GM23338 (cell line): ENCODE data around the gene PNKP. TPM values are rescaled to one million over a fixed set of nuclear protein-coding genes. Genes with fewer than 3 reads are reported as not detected.

Experiments used
- ATAC-seq: fragments of 200-7000 bp; cut with Tn5 transposase; 3 replicates; pipeline ENCODE4 v1.9.1; 2020
- DNase-seq: peaks from one replicate; pipeline ENCODE4 v3.0.0-alpha.2; 2015; ENCODE audit warnings: low spot score
- H2AFZ ChIP-seq: fragments of 200-600 bp; sonication (generic); 2 replicates; pipeline ENCODE4 v1.8.0; 2016; ENCODE audit warnings: antibody characterized with exemption, mild to moderate bottlenecking, moderate library complexity
- H3F3A ChIP-seq: fragments of 200-600 bp; sonication (generic); replicated peaks from 2 replicates; pipeline ENCODE4 v1.8.0; 2017; ENCODE audit warnings: antibody characterized with exemption, mixed run types, low read depth
- H3K27ac ChIP-seq: fragments of 200-600 bp; sonication (generic); 2 replicates; pipeline ENCODE4 v1.6.1; 2016; ENCODE audit warnings: low read depth
- H3K27me3 ChIP-seq: fragments of 200-600 bp; sonication (generic); 2 replicates; pipeline ENCODE4 v1.8.0; 2016; ENCODE audit warnings: mild to moderate bottlenecking, mixed run types, moderate library complexity; ENCODE audit not compliant: insufficient read depth
- H3K36me3 ChIP-seq: fragments of 200-600 bp; sonication (generic); 2 replicates; pipeline ENCODE4 v1.8.0; 2016; ENCODE audit warnings: mild to moderate bottlenecking; ENCODE audit not compliant: insufficient read depth
- H3K4me1 ChIP-seq: fragments of 200-600 bp; sonication (generic); 2 replicates; pipeline ENCODE4 v1.8.0; 2016; ENCODE audit warnings: mild to moderate bottlenecking, moderate library complexity; ENCODE audit not compliant: insufficient read depth
- H3K4me2 ChIP-seq: fragments of 200-600 bp; sonication (generic); 2 replicates; pipeline ENCODE4 v1.7.1; 2017; ENCODE audit warnings: mixed run types
- H3K4me3 ChIP-seq: fragments of 200-600 bp; sonication (generic); 2 replicates; pipeline ENCODE4 v1.6.1; 2016; ENCODE audit warnings: mixed run types
- H3K79me2 ChIP-seq: fragments of 200-600 bp; sonication (generic); replicated peaks from 2 replicates; pipeline ENCODE4 v1.8.0; 2017; ENCODE audit warnings: mild to moderate bottlenecking; ENCODE audit not compliant: insufficient read depth
- H3K9me2 ChIP-seq: fragments of 200-600 bp; sonication (generic); 2 replicates; pipeline ENCODE4 v1.8.0; 2017; ENCODE audit not compliant: insufficient read depth
- H4K20me1 ChIP-seq: fragments of 200-600 bp; sonication (generic); replicated peaks from 2 replicates; pipeline ENCODE4 v1.8.0; 2017; ENCODE audit warnings: mild to moderate bottlenecking; ENCODE audit not compliant: insufficient read depth
- H3K27ac Mint-ChIP-seq: 2 replicates; pipeline ENCODE4 v1.8.0; 2020; ENCODE audit warnings: inconsistent platforms, mild to moderate bottlenecking, moderate library complexity, mixed read lengths
- H3K27me3 Mint-ChIP-seq: 3 replicates; pipeline ENCODE4 v1.8.0; 2022; ENCODE audit warnings: low read depth, mild to moderate bottlenecking, moderate library complexity, mixed read lengths, inconsistent platforms; ENCODE audit not compliant: insufficient read depth, poor library complexity
- H3K36me3 Mint-ChIP-seq: 3 replicates; pipeline ENCODE4 v1.8.0; 2021; ENCODE audit warnings: low read depth, mild to moderate bottlenecking, inconsistent platforms, moderate library complexity, mixed read lengths
- H3K4me1 Mint-ChIP-seq: 3 replicates; pipeline ENCODE4 v1.8.0; 2020; ENCODE audit warnings: mild to moderate bottlenecking, inconsistent platforms, mixed read lengths
- H3K4me3 Mint-ChIP-seq: 3 replicates; pipeline ENCODE4 v1.8.0; 2021; ENCODE audit warnings: moderate library complexity, mild to moderate bottlenecking, inconsistent platforms, mixed read lengths
- H3K9me3 Mint-ChIP-seq: 3 replicates; pipeline ENCODE4 v1.8.0; 2020; ENCODE audit warnings: moderate library complexity, mild to moderate bottlenecking, inconsistent platforms, mixed read lengths
- CREB1 ChIP-seq: fragments of 250-450 bp; sonication (Bioruptor Pico); IDR thresholded peaks from 2 replicates; pipeline ENCODE4 v1.5.0; 2020; ENCODE audit warnings: low read depth, mild to moderate bottlenecking, moderate library complexity
- CTCF ChIP-seq, 2 experiments: fragments of 200-600 bp in 1 of 2; sonication (generic) in 1 of 2; conservative IDR thresholded peaks; 2 replicates each; pipeline versions ENCODE4 v1.5.1 to v1.6.1; 2016 to 2017; ENCODE audit warnings: antibody characterized with exemption in 2 of 2, low read depth in 2 of 2, mild to moderate bottlenecking in 2 of 2, moderate library complexity in 1 of 2
- ETS1 ChIP-seq: IDR thresholded peaks from 2 replicates; pipeline ENCODE4 v1.6.1; 2016; ENCODE audit warnings: antibody characterized with exemption
- EZH2 ChIP-seq: fragments of 200-600 bp; sonication (generic); IDR thresholded peaks from one replicate; pipeline ENCODE4 v1.8.0; 2017; ENCODE audit warnings: antibody characterized with exemption, mild to moderate bottlenecking, low read depth; ENCODE audit not compliant: unreplicated experiment
- EZH2phosphoT487 ChIP-seq: fragments of 200-600 bp; sonication (generic); IDR thresholded peaks from one replicate; pipeline ENCODE4 v1.8.1; 2018; ENCODE audit warnings: antibody characterized with exemption; ENCODE audit not compliant: unreplicated experiment
- JUNB ChIP-seq: IDR thresholded peaks from one replicate; pipeline ENCODE4 v1.6.1; 2016; ENCODE audit warnings: antibody characterized with exemption; ENCODE audit not compliant: unreplicated experiment
- NANOG ChIP-seq: IDR thresholded peaks from 2 replicates; pipeline ENCODE4 v1.6.1; 2016; ENCODE audit warnings: antibody characterized with exemption, borderline replicate concordance
- POLR2AphosphoS5 ChIP-seq: IDR thresholded peaks from 2 replicates; pipeline ENCODE4 v1.6.1; 2016; ENCODE audit warnings: antibody characterized with exemption, low read depth
- STAT1 ChIP-seq: IDR thresholded peaks from one replicate; pipeline ENCODE4 v1.6.1; 2016; ENCODE audit warnings: antibody characterized with exemption; ENCODE audit not compliant: unreplicated experiment
- ZNF114 ChIP-seq: fragments of 250-450 bp; sonication (Bioruptor Pico); IDR thresholded peaks from 2 replicates; pipeline ENCODE4 v1.5.0; 2020; ENCODE audit warnings: mild to moderate bottlenecking, moderate library complexity
- ZNF331 ChIP-seq: fragments of 250-450 bp; sonication (Bioruptor Pico); IDR thresholded peaks from 2 replicates; pipeline ENCODE4 v1.5.0; 2020; ENCODE audit warnings: low read depth, mild to moderate bottlenecking, moderate library complexity
- ZNF462 ChIP-seq: fragments of 250-450 bp; sonication (Bioruptor Pico); IDR thresholded peaks from 2 replicates; pipeline ENCODE4 v1.5.0; 2020; ENCODE audit warnings: mild to moderate bottlenecking, moderate library complexity
- polyA plus RNA-seq: library from polyadenylated mRNA; unstranded; fragments of >200 nt; fragmentation: Nextera tagmentation; extraction: Ambion mirVana; gene quantifications from 2 replicates; pipeline ENCODE4 v1.2.1, GENCODE V29; 2016
- total RNA-seq: library from RNA; depleted of rRNA; stranded (reverse); fragments of >200 nt; shearing (Covaris generic); gene quantifications from 2 replicates; pipeline ENCODE4 v1.2.3, GENCODE V29; 2014
- TF ChIP-seq, protein P1 (sequence below): IDR thresholded peaks from one replicate; pipeline ENCODE4 v1.6.1; 2018; ENCODE audit warnings: antibody characterized with exemption; ENCODE audit not compliant: unreplicated experiment

Gene PNKP
- total and polyA plus RNA-seq, 2 experiments from 2014 or later, result 99.6 to 109 TPM

- Histone ChIP-seq H3K27me3 (no peaks in the 10 kb centered on the region), H3F3A (peaks cover 5% of the 10 kb centered on the region; the same call in 1 of the 2 replicates), H4K20me1 (peaks cover 19% of the 10 kb centered on the region), H3K9me2 (no peaks in the 10 kb centered on the region), H2AFZ (no peak overlapping the region), H3K4me3 (no peak overlapping the region), H3K27ac (no peak overlapping the region), H3K4me2 (no peak overlapping the region), H3K4me1 (peaks cover 10% of the 10 kb centered on the region), H3K36me3 (peaks cover 3% of the 10 kb centered on the region; the same call in 1 of the 2 replicates), H3K79me2 (no peaks in the 10 kb centered on the region)
- Mint-ChIP-seq H3K4me3 (no peak overlapping the region), H3K27me3 (peaks cover 15% of the 10 kb centered on the region), H3K4me1 (peaks cover 19% of the 10 kb centered on the region), H3K27ac (no peak overlapping the region), H3K36me3 (peaks cover 35% of the 10 kb centered on the region), H3K9me3 (no peaks in the 10 kb centered on the region; the same call in 2 of the 3 replicates)
- no peak for DNase-seq
- no peak for ATAC-seq
- TF ChIP-seq, protein P1, sequence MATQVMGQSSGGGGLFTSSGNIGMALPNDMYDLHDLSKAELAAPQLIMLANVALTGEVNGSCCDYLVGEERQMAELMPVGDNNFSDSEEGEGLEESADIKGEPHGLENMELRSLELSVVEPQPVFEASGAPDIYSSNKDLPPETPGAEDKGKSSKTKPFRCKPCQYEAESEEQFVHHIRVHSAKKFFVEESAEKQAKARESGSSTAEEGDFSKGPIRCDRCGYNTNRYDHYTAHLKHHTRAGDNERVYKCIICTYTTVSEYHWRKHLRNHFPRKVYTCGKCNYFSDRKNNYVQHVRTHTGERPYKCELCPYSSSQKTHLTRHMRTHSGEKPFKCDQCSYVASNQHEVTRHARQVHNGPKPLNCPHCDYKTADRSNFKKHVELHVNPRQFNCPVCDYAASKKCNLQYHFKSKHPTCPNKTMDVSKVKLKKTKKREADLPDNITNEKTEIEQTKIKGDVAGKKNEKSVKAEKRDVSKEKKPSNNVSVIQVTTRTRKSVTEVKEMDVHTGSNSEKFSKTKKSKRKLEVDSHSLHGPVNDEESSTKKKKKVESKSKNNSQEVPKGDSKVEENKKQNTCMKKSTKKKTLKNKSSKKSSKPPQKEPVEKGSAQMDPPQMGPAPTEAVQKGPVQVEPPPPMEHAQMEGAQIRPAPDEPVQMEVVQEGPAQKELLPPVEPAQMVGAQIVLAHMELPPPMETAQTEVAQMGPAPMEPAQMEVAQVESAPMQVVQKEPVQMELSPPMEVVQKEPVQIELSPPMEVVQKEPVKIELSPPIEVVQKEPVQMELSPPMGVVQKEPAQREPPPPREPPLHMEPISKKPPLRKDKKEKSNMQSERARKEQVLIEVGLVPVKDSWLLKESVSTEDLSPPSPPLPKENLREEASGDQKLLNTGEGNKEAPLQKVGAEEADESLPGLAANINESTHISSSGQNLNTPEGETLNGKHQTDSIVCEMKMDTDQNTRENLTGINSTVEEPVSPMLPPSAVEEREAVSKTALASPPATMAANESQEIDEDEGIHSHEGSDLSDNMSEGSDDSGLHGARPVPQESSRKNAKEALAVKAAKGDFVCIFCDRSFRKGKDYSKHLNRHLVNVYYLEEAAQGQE, result no peak
- TF ChIP-seq ETS1 (no peak), CTCF (conservative IDR thresholded peaks at IDR 0.05; ENCODE audit: low read depth in 2 of 2) (no peak), ZNF462 (no peak), ZNF331 (CRISPR knock-in tag) (no peak), POLR2AphosphoS5 (no peak), STAT1 (no peak), NANOG (no peak), EZH2phosphoT487 (no peak), ZNF114 (CRISPR knock-in tag) (no peak), EZH2 (no peak), JUNB (no peak), CREB1 (CRISPR knock-in tag) (no peak)
These were observed 36.8 kb upstream of the PNKP start for GRCh38 chr19:49904136-49904535.
